IMR-90 (cell line): ENCODE measurements around the gene GPR65. TPM values are rescaled to one million over a fixed set of nuclear protein-coding genes. Genes with fewer than 3 reads are reported as not detected.
A peak's percentile ranks its signal among the peaks of the same experiment; 100 is the strongest.

Experiments used
- ATAC-seq: fragments of 200-7000 bp; cut with Tn5 transposase; 2 replicates; pipeline ENCODE4 v1.9.1; 2020; ENCODE audit warnings: low read depth, mild to moderate bottlenecking, moderate library complexity
- BruUV-seq: library from RNA; stranded (reverse); fragments of 400-500 nt; replicated peaks from 2 replicates; lab custom pipeline; 2021; lab: Mats Ljungman, UMichigan
- CTCF ChIA-PET: fragments of 300-600 bp; formaldehyde crosslinking; extraction: SDS; loops from one replicate; lab custom pipeline; 2021; ENCODE audit warnings: antibody characterized with exemption; lab: Yijun Ruan, JAX
- POLR2A ChIA-PET: fragments of 300-600 bp; sonication (Branson Sonifier 250); formaldehyde crosslinking; loops from one replicate; lab custom pipeline; 2022; ENCODE audit warnings: antibody characterized with exemption; ENCODE audit not compliant: unreplicated experiment; lab: Charles Lee
- DNase-seq: peaks from one replicate; pipeline ENCODE4 v3.0.0; 2013
- H2AFZ ChIP-seq: replicated peaks from 2 replicates; pipeline ENCODE3; 2013; ENCODE audit warnings: low read length, mild to moderate bottlenecking; ENCODE audit not compliant: poor library complexity
- H2AK5ac ChIP-seq: 2 replicates; pipeline ENCODE4 v1.6.1; 2013; ENCODE audit warnings: low read depth, low read length, inconsistent platforms
- H2AK9ac ChIP-seq: replicated peaks from 2 replicates; pipeline ENCODE3; 2013; ENCODE audit warnings: mild to moderate bottlenecking, low read depth, low read length, moderate library complexity; ENCODE audit not compliant: poor library complexity
- H2BK120ac ChIP-seq: 2 replicates; pipeline ENCODE4 v1.6.1; 2013; ENCODE audit warnings: low read depth, low read length, inconsistent platforms
- H2BK15ac ChIP-seq: 3 replicates; pipeline ENCODE4 v1.6.1; 2013; ENCODE audit warnings: low read depth, low read length, inconsistent platforms
- H2BK20ac ChIP-seq: 2 replicates; pipeline ENCODE4 v1.6.1; 2013; ENCODE audit warnings: low read depth, mild to moderate bottlenecking, inconsistent platforms, low read length, moderate library complexity
- H2BK5ac ChIP-seq: 2 replicates; pipeline ENCODE4 v1.6.1; 2013; ENCODE audit warnings: mild to moderate bottlenecking, low read depth, low read length, inconsistent platforms; ENCODE audit not compliant: poor library complexity, severe bottlenecking
- H3K14ac ChIP-seq: replicated peaks from 2 replicates; pipeline ENCODE4 v1.6.1; 2013; ENCODE audit warnings: low read depth, low read length, inconsistent platforms
- H3K18ac ChIP-seq: 2 replicates; pipeline ENCODE4 v1.6.1; 2013; ENCODE audit warnings: low read depth, low read length, control low read depth
- H3K23ac ChIP-seq: 2 replicates; pipeline ENCODE4 v1.6.1; 2013; ENCODE audit warnings: low read depth, low read length, inconsistent platforms
- H3K27ac ChIP-seq: 2 replicates; pipeline ENCODE4 v1.5.1; 2013; ENCODE audit warnings: mild to moderate bottlenecking, control low read depth, low read length; ENCODE audit not compliant: insufficient read depth
- H3K27me3 ChIP-seq: 2 replicates; pipeline ENCODE4 v1.6.1; 2013; ENCODE audit warnings: low read length; ENCODE audit not compliant: control insufficient read depth, insufficient read depth
- H3K36me3 ChIP-seq: 2 replicates; pipeline ENCODE4 v1.6.1; 2013; ENCODE audit warnings: low read length, mixed read lengths; ENCODE audit not compliant: control insufficient read depth, insufficient read depth
- H3K4ac ChIP-seq: 2 replicates; pipeline ENCODE4 v1.6.1; 2013; ENCODE audit warnings: low read depth, low read length, inconsistent platforms
- H3K4me1 ChIP-seq: 2 replicates; pipeline ENCODE4 v1.6.1; 2013; ENCODE audit warnings: low read length, mixed read lengths; ENCODE audit not compliant: control insufficient read depth, insufficient read depth
- H3K4me2 ChIP-seq: 2 replicates; pipeline ENCODE4 v1.6.1; 2013; ENCODE audit warnings: low read depth, mild to moderate bottlenecking, control low read depth, low read length, moderate library complexity
- H3K4me3 ChIP-seq: 2 replicates; pipeline ENCODE4 v1.5.1; 2013; ENCODE audit warnings: low read depth, mild to moderate bottlenecking, control low read depth, low read length, moderate library complexity; ENCODE audit not compliant: insufficient read depth
- H3K56ac ChIP-seq: 2 replicates; pipeline ENCODE4 v1.6.1; 2013; ENCODE audit warnings: low read length, inconsistent platforms; ENCODE audit not compliant: insufficient read depth; ENCODE audit errors: extremely low read depth
- H3K79me1 ChIP-seq, 2 experiments: 2 replicates each; pipeline ENCODE4 v1.6.1; 2013; ENCODE audit warnings: low read length in 2 of 2, inconsistent platforms in 1 of 2, low read depth in 1 of 2
- H3K9ac ChIP-seq: 2 replicates; pipeline ENCODE4 v1.6.1; 2013; ENCODE audit warnings: low read depth, low read length, control low read depth
- H3K9me1 ChIP-seq: 2 replicates; pipeline ENCODE4 v1.6.1; 2013; ENCODE audit warnings: low read length, inconsistent platforms; ENCODE audit not compliant: insufficient read depth
- H3K9me3 ChIP-seq: 2 replicates; pipeline ENCODE4 v1.6.1; 2013; ENCODE audit warnings: low read length; ENCODE audit not compliant: control insufficient read depth, insufficient read depth
- H4K20me1 ChIP-seq: 2 replicates; pipeline ENCODE4 v1.6.1; 2013; ENCODE audit warnings: low read length, inconsistent platforms; ENCODE audit not compliant: insufficient read depth
- H4K5ac ChIP-seq: 2 replicates; pipeline ENCODE4 v1.6.1; 2013; ENCODE audit warnings: mild to moderate bottlenecking, low read depth, low read length, control low read depth
- H4K8ac ChIP-seq, 2 experiments: 2 replicates each; pipeline ENCODE4 v1.6.1; 2013; ENCODE audit warnings: low read depth in 2 of 2, low read length in 2 of 2, control low read depth in 1 of 2, inconsistent platforms in 1 of 2
- H4K91ac ChIP-seq: 2 replicates; pipeline ENCODE4 v1.6.1; 2013; ENCODE audit warnings: low read depth, low read length, inconsistent platforms; ENCODE audit not compliant: insufficient read depth
- BHLHE40 ChIP-seq: fragments of 150-350 bp; IDR thresholded peaks from 2 replicates; pipeline ENCODE4 v1.6.1; 2016; ENCODE audit warnings: mild to moderate bottlenecking, low read depth, low read length
- CEBPB ChIP-seq: IDR thresholded peaks from 2 replicates; pipeline ENCODE4 v1.6.1; 2012; ENCODE audit warnings: low read depth, low read length, improper control_type of control experiment
- CHD1 ChIP-seq: IDR thresholded peaks from 2 replicates; pipeline ENCODE4 v1.6.1; 2012; ENCODE audit warnings: low read depth, low read length, improper control_type of control experiment
- FOS ChIP-seq: fragments of 150-350 bp; IDR thresholded peaks from 2 replicates; pipeline ENCODE4 v1.6.1; 2016; ENCODE audit warnings: low read depth, low read length
- MAFK ChIP-seq: IDR thresholded peaks from 2 replicates; pipeline ENCODE4 v1.6.1; 2012; ENCODE audit warnings: low read depth, low read length, improper control_type of control experiment
- MAZ ChIP-seq: IDR thresholded peaks from 2 replicates; pipeline ENCODE4 v1.6.1; 2012; ENCODE audit warnings: low read depth, mild to moderate bottlenecking, low read length, improper control_type of control experiment, moderate library complexity, borderline replicate concordance
- MXI1 ChIP-seq: IDR thresholded peaks from 2 replicates; pipeline ENCODE4 v1.6.1; 2012; ENCODE audit warnings: low read depth, mild to moderate bottlenecking, low read length, moderate library complexity, borderline replicate concordance
- NFE2L2 ChIP-seq: fragments of 150-350 bp; IDR thresholded peaks from 2 replicates; pipeline ENCODE4 v1.6.1; 2016; ENCODE audit warnings: low read depth, mild to moderate bottlenecking, low read length
- POLR2A ChIP-seq: IDR thresholded peaks from 2 replicates; pipeline ENCODE4 v1.6.1; 2012; ENCODE audit warnings: mild to moderate bottlenecking, low read depth, low read length
- RAD21 ChIP-seq: IDR thresholded peaks from 2 replicates; pipeline ENCODE4 v1.6.1; 2012; ENCODE audit warnings: low read length, improper control_type of control experiment
- RCOR1 ChIP-seq: IDR thresholded peaks from 2 replicates; pipeline ENCODE4 v1.6.1; 2012; ENCODE audit warnings: mild to moderate bottlenecking, low read length, improper control_type of control experiment; ENCODE audit not compliant: insufficient replicate concordance
- RFX5 ChIP-seq: IDR thresholded peaks from 2 replicates; pipeline ENCODE4 v1.8.0; 2012; ENCODE audit warnings: low read depth, mild to moderate bottlenecking, low read length, moderate library complexity
- SMC3 ChIP-seq: fragments of 150-350 bp; IDR thresholded peaks from 2 replicates; pipeline ENCODE4 v1.6.1; 2016; ENCODE audit warnings: low read depth, mild to moderate bottlenecking, antibody characterized with exemption, low read length, moderate library complexity
- WGBS, 2 experiments: methylation state at CpG; one replicate each; pipeline versions ENCODE4 v1.1.5 to v1.1.7; 2013; ENCODE audit warnings: missing lambda C conversion rate in 2 of 2; ENCODE audit not compliant: insufficient read length in 1 of 2; ENCODE audit errors: extremely low coverage in 2 of 2; 5-methylcytosine and 5-hydroxymethylcytosine counted together
- dilution Hi-C: fragments of 300-500 bp; cut with HindIII; formaldehyde crosslinking; loops from one replicate; pipeline ENCODE4 v1.14.3; 2018; ENCODE audit warnings: low sequenced_read_pairs; ENCODE audit not compliant: unreplicated experiment
- in situ Hi-C: fragments of 300-500 bp; cut with MboI; formaldehyde crosslinking; loops from 3 replicates; pipeline ENCODE4 v1.14.3; 2019; ENCODE audit warnings: low sequenced_read_pairs, inconsistent platforms, mixed read lengths
- intact Hi-C: fragments of 100-400 bp; cut with micrococcal nuclease; formaldehyde crosslinking; loops from 2 replicates; pipeline ENCODE4 v1.10.0; 2022
- polyA plus RNA-seq, 3 experiments: library from polyadenylated mRNA; depleted of rRNA; stranded (reverse); fragments of >200 nt; gene quantifications; 2 replicates each; pipeline ENCODE4 v1.2.3, GENCODE V29; 2012; ENCODE audit warnings: low replicate concordance in 1 of 3
- total RNA-seq: library from RNA; depleted of rRNA; stranded (reverse); fragments of >200 nt; gene quantifications from 2 replicates; pipeline ENCODE4 v1.2.3, GENCODE V29; 2012
- TF ChIP-seq, protein P1 (sequence below): fragments of 150-350 bp; IDR thresholded peaks from 2 replicates; pipeline ENCODE4 v1.6.1; 2017; ENCODE audit warnings: mild to moderate bottlenecking, antibody characterized with exemption, low read length, low read depth
- TF ChIP-seq, protein P2 (sequence below): fragments of 150-350 bp; IDR thresholded peaks from 2 replicates; pipeline ENCODE4 v1.6.1; 2016; ENCODE audit warnings: low read depth, mild to moderate bottlenecking, low read length, moderate library complexity, borderline replicate concordance

GPR65 gene
- total and polyA plus RNA-seq, 2 of the 4 experiments (the other 2 are of a cell fraction), result 0.05 to 0.18 TPM

DNA sequence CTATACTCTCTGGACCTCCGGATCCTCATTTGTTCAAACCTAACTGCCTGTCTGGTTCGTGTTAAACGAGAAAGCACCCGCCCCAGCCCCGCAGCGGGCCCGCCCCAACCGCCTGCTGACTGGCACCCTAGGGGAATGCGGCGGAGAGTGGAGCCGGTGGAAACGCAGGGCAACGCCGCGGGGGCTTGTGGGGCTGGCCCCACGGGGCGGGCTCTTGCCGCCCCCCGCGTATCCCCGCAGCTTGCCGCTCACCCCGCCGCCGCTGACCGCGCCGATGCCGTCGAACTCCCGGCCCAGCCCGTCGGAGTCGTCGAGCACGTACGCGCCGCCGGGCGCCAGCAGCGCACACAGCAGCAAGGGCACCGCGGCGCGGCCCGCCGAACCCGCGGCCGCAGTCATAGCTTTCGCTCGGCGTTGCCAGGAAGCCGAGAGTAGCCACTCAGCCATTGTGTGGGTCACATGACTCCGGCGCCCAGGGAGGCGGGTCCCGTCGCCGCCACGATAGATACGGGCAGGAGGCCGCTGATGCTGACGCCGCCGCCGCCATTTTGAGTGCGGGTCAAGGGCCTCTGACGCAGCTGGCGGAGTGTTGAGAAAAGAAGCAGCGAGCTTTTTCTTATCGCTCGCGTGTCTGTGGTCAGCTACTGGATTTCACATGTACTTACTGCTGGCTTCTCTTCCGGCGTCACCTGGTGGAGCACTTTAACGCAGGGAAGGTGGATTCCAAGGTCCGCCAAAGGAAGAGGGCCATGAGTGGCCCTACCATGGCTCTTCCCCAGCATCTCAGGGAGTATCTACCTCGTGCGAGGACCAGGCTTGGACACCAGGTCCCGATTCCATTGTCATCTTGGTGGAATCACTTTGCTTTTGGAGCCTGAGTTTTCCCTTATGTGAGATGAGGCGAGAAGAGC is 12.0 kb upstream of the GPR65 start, which contains the start of gene GALC:
Gene GALC (minus strand): TSS at position 465 of the 911 bp plus-strand sequence. CDS start 18 bp downstream, at position 447.
- peak within 1 kb of the TSS; percentile 70 for H3K9ac ChIP-seq
- TF ChIP-seq, protein P1, sequence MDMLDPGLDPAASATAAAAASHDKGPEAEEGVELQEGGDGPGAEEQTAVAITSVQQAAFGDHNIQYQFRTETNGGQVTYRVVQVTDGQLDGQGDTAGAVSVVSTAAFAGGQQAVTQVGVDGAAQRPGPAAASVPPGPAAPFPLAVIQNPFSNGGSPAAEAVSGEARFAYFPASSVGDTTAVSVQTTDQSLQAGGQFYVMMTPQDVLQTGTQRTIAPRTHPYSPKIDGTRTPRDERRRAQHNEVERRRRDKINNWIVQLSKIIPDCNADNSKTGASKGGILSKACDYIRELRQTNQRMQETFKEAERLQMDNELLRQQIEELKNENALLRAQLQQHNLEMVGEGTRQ, result peak; percentile 92
- TF ChIP-seq NFE2L2, result no peak
- TF ChIP-seq RAD21, result no peak
- TF ChIP-seq CHD1, result no peak
- TF ChIP-seq RCOR1, result no peak
- 0 out of 2 replicates have a peak, but pooled peaks have one; percentile 15 for TF ChIP-seq CEBPB
- TF ChIP-seq BHLHE40, result peak; percentile 52; the same call in 1 of the 2 replicates
- TF ChIP-seq MXI1, result 0 out of 2 replicates have a peak, but pooled peaks have one; percentile 49
- no peak for TF ChIP-seq RFX5
- 0 out of 2 replicates have a peak, but pooled peaks have one; percentile 8 for TF ChIP-seq MAZ
- TF ChIP-seq, protein P2, sequence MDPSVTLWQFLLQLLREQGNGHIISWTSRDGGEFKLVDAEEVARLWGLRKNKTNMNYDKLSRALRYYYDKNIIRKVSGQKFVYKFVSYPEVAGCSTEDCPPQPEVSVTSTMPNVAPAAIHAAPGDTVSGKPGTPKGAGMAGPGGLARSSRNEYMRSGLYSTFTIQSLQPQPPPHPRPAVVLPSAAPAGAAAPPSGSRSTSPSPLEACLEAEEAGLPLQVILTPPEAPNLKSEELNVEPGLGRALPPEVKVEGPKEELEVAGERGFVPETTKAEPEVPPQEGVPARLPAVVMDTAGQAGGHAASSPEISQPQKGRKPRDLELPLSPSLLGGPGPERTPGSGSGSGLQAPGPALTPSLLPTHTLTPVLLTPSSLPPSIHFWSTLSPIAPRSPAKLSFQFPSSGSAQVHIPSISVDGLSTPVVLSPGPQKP, result no peak
- TF ChIP-seq MAFK, result no peak
- TF ChIP-seq FOS, result no peak
- no peak for TF ChIP-seq SMC3
- TF ChIP-seq POLR2A, result no peak; the same call in 1 of the 2 replicates

More for the DNA sequence above, 12.0 kb upstream of the GPR65 start, which contains the start of gene GALC:
- Histone ChIP-seq H3K23ac (peak within 1 kb of the TSS; percentile 96), H3K9me3 (no peaks in the 10 kb centered on the region), H4K8ac (peak within 1 kb of the TSS; percentile 98 to 99), H3K9me1 (peaks cover 3% of the 10 kb centered on the region; the same call in 1 of the 2 replicates), H3K27me3 (no peaks in the 10 kb centered on the region), H2BK20ac (peak within 1 kb of the TSS; percentile 86; the same call in 1 of the 2 replicates), H3K4me3 (peak within 1 kb of the TSS; percentile 65), H4K91ac (peak within 1 kb of the TSS; percentile 94), H3K18ac (peak within 1 kb of the TSS; percentile 92), H3K56ac (peak within 1 kb of the TSS; percentile 86), H3K14ac (peak within 1 kb of the TSS; percentile 99), H3K4me2 (peak within 1 kb of the TSS; percentile 84), H3K79me1 (peaks cover 0 to 12% of the 10 kb centered on the region in 2 experiments; a peak in 1 of 4 replicates), H3K4ac (peak within 1 kb of the TSS; percentile 97), H3K4me1 (peaks cover 8% of the 10 kb centered on the region), H2BK15ac (peak within 1 kb of the TSS; percentile 80; the same call in 2 of the 3 replicates), H2AK5ac (peak within 1 kb of the TSS; percentile 65; the same call in 1 of the 2 replicates), H4K5ac (peak within 1 kb of the TSS; percentile 98), H2BK120ac (peak within 1 kb of the TSS; percentile 84), H3K36me3 (no peaks in the 10 kb centered on the region), H2BK5ac (peak within 1 kb of the TSS; percentile 47), H4K20me1 (no peaks in the 10 kb centered on the region), H3K27ac (peak within 1 kb of the TSS; percentile 80), H2AK9ac (peak within 1 kb of the TSS; percentile 89), H2AFZ (peak within 1 kb of the TSS; percentile 97)
- in situ Hi-C loops (no loop called here), intact Hi-C loops (no loop called here), dilution Hi-C loops (no loop called here)
- no TSS peak for BruUV-seq
- ChIA-PET CTCF (interaction anchor here (0.7 to 1.5 kb wide), 2 partner anchors 21 to 567 kb away, joined by 3 read pairs; no protein-coding TSS in a partner anchor), POLR2A (interaction anchor here (0.6 to 0.7 kb wide), 3 partner anchors 9 to 709 kb away, joined by 3 to 6 read pairs (median 5); no protein-coding TSS in a partner anchor)
- DNase-seq (peak; percentile 89), ATAC-seq (peak; percentile 93)
- WGBS, 2 experiments, result 2% methylated on average over 49 of the region's 83 CpGs; no CpG with 5 or more reads in 1 of the 2 experiments
